Measurements from ENCODE around the gene LRCH1.

The LRCH1 gene

DNA sequence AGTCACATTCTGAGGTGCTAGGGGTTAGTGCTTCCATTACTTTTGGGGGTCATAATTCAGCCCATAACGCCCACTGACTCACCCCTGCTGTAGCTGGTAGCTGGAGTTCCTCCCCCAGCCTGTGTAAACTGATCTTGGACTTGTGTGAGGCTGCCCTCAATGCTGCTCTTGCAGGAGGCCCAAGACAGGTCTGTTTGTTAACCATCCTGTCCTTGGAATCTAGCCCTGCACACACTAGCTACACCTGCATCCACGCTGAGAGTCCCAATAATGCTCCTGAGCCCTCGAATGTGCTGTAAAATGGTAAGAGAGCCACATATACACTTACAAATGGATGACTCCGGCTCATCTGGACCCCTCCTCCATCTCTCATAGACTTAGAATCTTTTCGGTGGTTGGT, 9.6 kb downstream of the LRCH1 start:
- no peaks in the 10 kb centered on the region for H3K36me3 ChIP-seq (ENCODE audit: control insufficient read depth, insufficient read depth, low read length, severe bottlenecking)

GRCh38 chr13:46565808-46566750, 13.1 kb downstream of the LRCH1 start:
- H3K9me3 ChIP-seq (ENCODE audit: control insufficient read depth, low read length): no peaks in the 10 kb centered on the region
- no peak overlapping the region for H3K9ac ChIP-seq (ENCODE audit: low read length)
- no peaks in the 10 kb centered on the region for H3K36me3 ChIP-seq (ENCODE audit: control insufficient read depth, insufficient read depth, low read length, severe bottlenecking)
- H3K27me3 ChIP-seq (replicated peaks; ENCODE audit: control insufficient read depth, insufficient read depth, low read length): no peaks in the 10 kb centered on the region
- H3K4me1 ChIP-seq (ENCODE audit: control insufficient read depth, insufficient read depth, low read length): no peaks in the 10 kb centered on the region
- H3K4me3 ChIP-seq (ENCODE audit: low read length): no peak overlapping the region
- no peak for DNase-seq (ENCODE audit: low read depth)

More for the DNA sequence above, 9.6 kb downstream of the LRCH1 start:
- H3K9ac ChIP-seq (ENCODE audit: low read length): no peak overlapping the region
- H3K4me3 ChIP-seq (ENCODE audit: low read length): no peak overlapping the region
- H3K27me3 ChIP-seq (replicated peaks; ENCODE audit: control insufficient read depth, insufficient read depth, low read length): no peaks in the 10 kb centered on the region
- H3K4me1 ChIP-seq (ENCODE audit: control insufficient read depth, insufficient read depth, low read length): no peaks in the 10 kb centered on the region
- no peak for DNase-seq (ENCODE audit: low read depth)
- H3K9me3 ChIP-seq (ENCODE audit: control insufficient read depth, low read length): no peaks in the 10 kb centered on the region

- Histone ChIP-seq H3K9ac (ENCODE audit: low read length) (no peak overlapping the region), H3K27me3 (replicated peaks; ENCODE audit: control insufficient read depth, insufficient read depth, low read length) (no peaks in the 10 kb centered on the region), H3K9me3 (ENCODE audit: control insufficient read depth, low read length) (no peaks in the 10 kb centered on the region), H3K4me3 (ENCODE audit: low read length) (no peak overlapping the region), H3K36me3 (ENCODE audit: control insufficient read depth, insufficient read depth, low read length, severe bottlenecking) (no peaks in the 10 kb centered on the region), H3K4me1 (ENCODE audit: control insufficient read depth, insufficient read depth, low read length) (no peaks in the 10 kb centered on the region)
- no peak for DNase-seq (ENCODE audit: low read depth)
These were observed 14.7 kb downstream of the LRCH1 start for GRCh38 chr13:46567671-46568070.

DNA sequence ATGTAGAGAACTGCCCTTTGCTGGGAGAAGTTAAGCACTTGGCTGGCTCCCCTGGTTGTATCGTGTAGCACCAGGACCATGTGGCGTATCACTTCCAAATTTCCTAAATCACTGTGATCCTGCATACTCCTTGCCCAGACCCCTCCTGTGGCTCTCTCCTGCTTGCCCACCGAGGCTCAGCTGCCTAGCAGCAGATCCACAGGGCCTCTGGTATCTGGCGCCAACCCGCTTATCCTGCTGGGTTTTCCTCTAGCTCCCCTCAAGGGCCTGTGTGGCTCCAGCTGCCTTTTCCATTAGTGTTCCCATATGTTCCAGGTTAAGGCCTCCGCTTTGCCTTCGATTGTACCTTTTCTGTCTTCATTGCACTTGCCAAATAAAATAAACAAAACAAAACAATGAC, 16.5 kb downstream of the LRCH1 start:
- Histone ChIP-seq H3K9me3 (ENCODE audit: control insufficient read depth, low read length) (no peaks in the 10 kb centered on the region), H3K27me3 (replicated peaks; ENCODE audit: control insufficient read depth, insufficient read depth, low read length) (no peaks in the 10 kb centered on the region), H3K9ac (ENCODE audit: low read length) (no peak overlapping the region), H3K4me1 (ENCODE audit: control insufficient read depth, insufficient read depth, low read length) (no peaks in the 10 kb centered on the region), H3K36me3 (ENCODE audit: control insufficient read depth, insufficient read depth, low read length, severe bottlenecking) (no peaks in the 10 kb centered on the region), H3K4me3 (ENCODE audit: low read length) (no peak overlapping the region)
- no peak for DNase-seq (ENCODE audit: low read depth)

GRCh38 chr13:46570273-46570672, 17.3 kb downstream of the LRCH1 start:
- Histone ChIP-seq H3K4me1 (ENCODE audit: control insufficient read depth, insufficient read depth, low read length) (peaks cover 3% of the 10 kb centered on the region), H3K27me3 (replicated peaks; ENCODE audit: control insufficient read depth, insufficient read depth, low read length) (no peaks in the 10 kb centered on the region), H3K4me3 (ENCODE audit: low read length) (no peak overlapping the region), H3K9me3 (ENCODE audit: control insufficient read depth, low read length) (no peaks in the 10 kb centered on the region), H3K36me3 (ENCODE audit: control insufficient read depth, insufficient read depth, low read length, severe bottlenecking) (no peaks in the 10 kb centered on the region), H3K9ac (ENCODE audit: low read length) (no peak overlapping the region)
- DNase-seq (ENCODE audit: low read depth): no peak

DNA sequence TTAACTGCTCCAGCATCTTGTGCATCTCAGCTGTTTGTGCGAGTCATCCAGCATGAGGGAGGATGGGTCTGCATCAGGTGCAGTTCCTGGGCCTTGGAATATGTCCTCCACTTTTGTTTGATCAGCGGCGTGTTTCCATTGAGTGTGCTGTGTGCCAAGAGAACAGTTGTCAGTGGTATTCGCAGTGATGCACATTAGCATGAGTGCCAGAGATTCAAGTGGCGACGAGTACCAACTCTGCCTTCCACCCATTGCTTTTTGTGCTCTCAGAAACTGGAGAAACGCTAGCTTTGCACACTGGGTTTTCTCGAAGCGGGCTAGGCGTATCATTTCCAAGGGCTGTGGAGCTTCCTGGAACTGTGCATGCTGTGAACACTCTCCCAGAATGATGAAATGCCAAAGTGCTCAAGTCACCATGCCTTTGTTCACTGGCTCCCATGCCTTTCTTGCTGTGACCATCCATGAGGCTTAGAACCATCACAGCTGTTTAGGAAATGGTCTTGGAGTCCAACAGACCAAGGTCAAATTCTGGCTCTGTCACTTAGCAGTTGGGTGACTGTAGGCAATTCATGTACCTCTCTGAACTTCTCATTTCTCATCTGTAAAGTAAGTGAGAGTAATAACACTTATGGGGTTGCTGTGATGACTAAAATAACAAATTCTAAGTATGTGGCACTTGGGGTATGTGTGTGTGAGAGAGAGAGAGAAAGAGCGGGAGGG, 18.4 kb downstream of the LRCH1 start:
- H3K9ac ChIP-seq (ENCODE audit: low read length): no peak overlapping the region
- H3K4me1 ChIP-seq (ENCODE audit: control insufficient read depth, insufficient read depth, low read length): peaks cover 14% of the 10 kb centered on the region
- no peaks in the 10 kb centered on the region for H3K9me3 ChIP-seq (ENCODE audit: control insufficient read depth, low read length)
- no peaks in the 10 kb centered on the region for H3K36me3 ChIP-seq (ENCODE audit: control insufficient read depth, insufficient read depth, low read length, severe bottlenecking)
- DNase-seq (ENCODE audit: low read depth): peak; percentile 7
- no peaks in the 10 kb centered on the region for H3K27me3 ChIP-seq (replicated peaks; ENCODE audit: control insufficient read depth, insufficient read depth, low read length)
- H3K4me3 ChIP-seq (ENCODE audit: low read length): no peak overlapping the region

- Histone ChIP-seq H3K36me3 (ENCODE audit: control insufficient read depth, insufficient read depth, low read length, severe bottlenecking) (no peaks in the 10 kb centered on the region), H3K4me1 (ENCODE audit: control insufficient read depth, insufficient read depth, low read length) (peaks cover 19% of the 10 kb centered on the region), H3K9me3 (ENCODE audit: control insufficient read depth, low read length) (no peaks in the 10 kb centered on the region), H3K4me3 (ENCODE audit: low read length) (no peak overlapping the region), H3K27me3 (replicated peaks; ENCODE audit: control insufficient read depth, insufficient read depth, low read length) (no peaks in the 10 kb centered on the region), H3K9ac (ENCODE audit: low read length) (no peak overlapping the region)
- no peak for DNase-seq (ENCODE audit: low read depth)
These were observed 19.1 kb downstream of the LRCH1 start for GRCh38 chr13:46571909-46572595.

DNA sequence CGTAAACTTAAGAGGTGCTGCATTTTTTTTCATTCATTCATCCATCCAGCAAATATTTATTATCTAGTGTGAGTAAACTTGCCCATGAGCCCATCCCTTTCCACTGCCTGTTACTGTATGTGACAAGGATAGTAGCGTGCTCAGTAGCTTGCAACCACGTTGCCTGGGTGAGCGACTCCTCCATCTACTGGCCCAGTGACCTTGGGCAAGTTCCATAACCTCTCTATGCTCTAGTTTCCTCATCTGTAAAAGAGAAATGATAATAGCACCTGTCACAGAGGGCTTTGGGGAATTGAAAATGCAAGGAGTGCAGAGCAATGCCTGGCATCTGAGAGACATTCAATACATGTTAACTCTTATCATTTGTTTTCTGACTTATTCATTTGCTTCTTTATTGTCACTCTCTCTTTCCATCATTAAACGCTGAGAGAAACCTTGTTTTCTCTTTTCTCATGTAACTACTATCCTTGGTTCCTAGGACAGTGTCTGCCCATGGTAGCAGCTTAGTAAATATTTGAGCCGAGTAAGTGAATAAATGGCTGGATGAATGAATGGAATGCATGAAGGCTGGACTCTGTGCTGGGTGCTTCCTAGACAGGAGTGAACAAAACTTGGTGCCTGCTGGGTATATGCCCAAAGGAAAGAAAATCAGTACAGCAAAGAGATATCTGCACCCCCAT, 19.9 kb downstream of the LRCH1 start:
- H3K9ac ChIP-seq (ENCODE audit: low read length): no peak overlapping the region
- no peaks in the 10 kb centered on the region for H3K36me3 ChIP-seq (ENCODE audit: control insufficient read depth, insufficient read depth, low read length, severe bottlenecking)
- DNase-seq (ENCODE audit: low read depth): no peak
- peaks cover 19% of the 10 kb centered on the region for H3K4me1 ChIP-seq (ENCODE audit: control insufficient read depth, insufficient read depth, low read length)
- no peaks in the 10 kb centered on the region for H3K27me3 ChIP-seq (replicated peaks; ENCODE audit: control insufficient read depth, insufficient read depth, low read length)
- no peaks in the 10 kb centered on the region for H3K9me3 ChIP-seq (ENCODE audit: control insufficient read depth, low read length)
- no peak overlapping the region for H3K4me3 ChIP-seq (ENCODE audit: low read length)

GRCh38 chr13:46575301-46575771, 22.4 kb downstream of the LRCH1 start:
- peak overlapping the region; percentile 28 for H3K4me3 ChIP-seq (ENCODE audit: low read length)
- DNase-seq (ENCODE audit: low read depth): peak; percentile 4
- H3K9me3 ChIP-seq (ENCODE audit: control insufficient read depth, low read length): no peaks in the 10 kb centered on the region
- H3K9ac ChIP-seq (ENCODE audit: low read length): no peak overlapping the region
- H3K36me3 ChIP-seq (ENCODE audit: control insufficient read depth, insufficient read depth, low read length, severe bottlenecking): no peaks in the 10 kb centered on the region
- H3K27me3 ChIP-seq (replicated peaks; ENCODE audit: control insufficient read depth, insufficient read depth, low read length): no peaks in the 10 kb centered on the region
- H3K4me1 ChIP-seq (ENCODE audit: control insufficient read depth, insufficient read depth, low read length): peaks cover 19% of the 10 kb centered on the region

- no peak overlapping the region for H3K9ac ChIP-seq (ENCODE audit: low read length)
- no peaks in the 10 kb centered on the region for H3K27me3 ChIP-seq (replicated peaks; ENCODE audit: control insufficient read depth, insufficient read depth, low read length)
- no peaks in the 10 kb centered on the region for H3K9me3 ChIP-seq (ENCODE audit: control insufficient read depth, low read length)
- DNase-seq (ENCODE audit: low read depth): peak; percentile 63
- no peaks in the 10 kb centered on the region for H3K36me3 ChIP-seq (ENCODE audit: control insufficient read depth, insufficient read depth, low read length, severe bottlenecking)
- H3K4me3 ChIP-seq (ENCODE audit: low read length): peak overlapping the region; percentile 28
- H3K4me1 ChIP-seq (ENCODE audit: control insufficient read depth, insufficient read depth, low read length): peaks cover 19% of the 10 kb centered on the region
These were observed 22.9 kb downstream of the LRCH1 start for GRCh38 chr13:46575818-46576221.
